Fibroblast of lung (primary cell): ENCODE results near the gene DYSF.

Experiments
- CTCF ChIP-seq, 2 donors: IDR thresholded peaks in 1 of 2; conservative IDR thresholded peaks in 1 of 2; 1 replicate in 1 of 2; 2 replicates in 1 of 2; pipeline ENCODE4 v1.5.1; 2011 to 2012; ENCODE audit warnings: low read length in 2 of 2, control low read depth in 1 of 2, inconsistent platforms in 1 of 2, low read depth in 1 of 2, mild to moderate bottlenecking in 1 of 2
- EZH2 ChIP-seq: IDR thresholded peaks from 2 replicates; pipeline ENCODE4 v1.5.1; 2012; ENCODE audit warnings: low read length, control low read depth, mild to moderate bottlenecking; ENCODE audit errors: missing control alignments

GRCh38 chr2:71735676-71736075 is 282.3 kb downstream of the DYSF start:
- TF ChIP-seq CTCF (conservative IDR thresholded peaks at IDR 0.05 in 1 of 2, IDR thresholded peaks at IDR 0.05 in 1 of 2; ENCODE audit: low read depth in 1 of 2, low read length in 2 of 2) (no peak), EZH2 (no peak)
